Measurements from ENCODE around the gene CCDC197. TPM values are rescaled to one million over a fixed set of nuclear protein-coding genes. Genes with fewer than 3 reads are reported as not detected.

Gene CCDC197
- total RNA-seq, 1 donor from 2014 or later = not detected

GRCh38 chr14:94001501-94002396 lies 4.6 kb downstream of the CCDC197 start:
- H3K4me3 Mint-ChIP-seq (ENCODE audit: unreplicated experiment) = no peak overlapping the region
- no peaks in the 10 kb centered on the region for H3K9me3 Mint-ChIP-seq (ENCODE audit: unreplicated experiment)
- DNase-seq (ENCODE audit: low spot score) = peak; percentile 64
- peak; percentile 95 for TF ChIP-seq CTCF (IDR thresholded peaks at IDR 0.05; ENCODE audit: unreplicated experiment)
- no peaks in the 10 kb centered on the region for H3K36me3 Mint-ChIP-seq (ENCODE audit: low read depth, unreplicated experiment)
- no peaks in the 10 kb centered on the region for H3K4me1 Mint-ChIP-seq (ENCODE audit: unreplicated experiment)
- no peak overlapping the region for H3K27ac Mint-ChIP-seq (ENCODE audit: unreplicated experiment)
- H3K27me3 Mint-ChIP-seq (ENCODE audit: unreplicated experiment) = peaks cover 7% of the 10 kb centered on the region

GRCh38 chr14:94003397-94003796 lies 6.3 kb downstream of the CCDC197 start:
- H3K9me3 Mint-ChIP-seq (ENCODE audit: unreplicated experiment) = no peaks in the 10 kb centered on the region
- no peaks in the 10 kb centered on the region for H3K36me3 Mint-ChIP-seq (ENCODE audit: low read depth, unreplicated experiment)
- no peak for TF ChIP-seq CTCF (IDR thresholded peaks at IDR 0.05; ENCODE audit: unreplicated experiment)
- H3K27ac Mint-ChIP-seq (ENCODE audit: unreplicated experiment) = no peak overlapping the region
- H3K4me1 Mint-ChIP-seq (ENCODE audit: unreplicated experiment) = no peaks in the 10 kb centered on the region
- DNase-seq (ENCODE audit: low spot score) = no peak
- H3K27me3 Mint-ChIP-seq (ENCODE audit: unreplicated experiment) = peaks cover 7% of the 10 kb centered on the region
- no peak overlapping the region for H3K4me3 Mint-ChIP-seq (ENCODE audit: unreplicated experiment)

- DNase-seq (ENCODE audit: low spot score) = no peak
- Mint-ChIP-seq H3K27ac (ENCODE audit: unreplicated experiment) (no peak overlapping the region), H3K36me3 (ENCODE audit: low read depth, unreplicated experiment) (no peaks in the 10 kb centered on the region), H3K4me1 (ENCODE audit: unreplicated experiment) (no peaks in the 10 kb centered on the region), H3K27me3 (ENCODE audit: unreplicated experiment) (peaks cover 8% of the 10 kb centered on the region), H3K9me3 (ENCODE audit: unreplicated experiment) (no peaks in the 10 kb centered on the region), H3K4me3 (ENCODE audit: unreplicated experiment) (no peak overlapping the region)
- no peak for TF ChIP-seq CTCF (IDR thresholded peaks at IDR 0.05; ENCODE audit: unreplicated experiment)
These were observed 6.9 kb downstream of the CCDC197 start for GRCh38 chr14:94004015-94004414.

GRCh38 chr14:94005324-94006073 lies 8.4 kb downstream of the CCDC197 start:
- Mint-ChIP-seq H3K4me1 (ENCODE audit: unreplicated experiment) (no peaks in the 10 kb centered on the region), H3K27ac (ENCODE audit: unreplicated experiment) (no peak overlapping the region), H3K27me3 (ENCODE audit: unreplicated experiment) (peaks cover 14% of the 10 kb centered on the region), H3K9me3 (ENCODE audit: unreplicated experiment) (no peaks in the 10 kb centered on the region), H3K4me3 (ENCODE audit: unreplicated experiment) (no peak overlapping the region), H3K36me3 (ENCODE audit: low read depth, unreplicated experiment) (no peaks in the 10 kb centered on the region)
- TF ChIP-seq CTCF (IDR thresholded peaks at IDR 0.05; ENCODE audit: unreplicated experiment) = peak; percentile 54
- no peak for DNase-seq (ENCODE audit: low spot score)

- DNase-seq (ENCODE audit: low spot score) = no peak
- H3K36me3 Mint-ChIP-seq (ENCODE audit: low read depth, unreplicated experiment) = no peaks in the 10 kb centered on the region
- H3K27ac Mint-ChIP-seq (ENCODE audit: unreplicated experiment) = no peak overlapping the region
- peaks cover 12% of the 10 kb centered on the region for H3K27me3 Mint-ChIP-seq (ENCODE audit: unreplicated experiment)
- no peak for TF ChIP-seq CTCF (IDR thresholded peaks at IDR 0.05; ENCODE audit: unreplicated experiment)
- H3K9me3 Mint-ChIP-seq (ENCODE audit: unreplicated experiment) = no peaks in the 10 kb centered on the region
- H3K4me1 Mint-ChIP-seq (ENCODE audit: unreplicated experiment) = no peaks in the 10 kb centered on the region
- H3K4me3 Mint-ChIP-seq (ENCODE audit: unreplicated experiment) = no peak overlapping the region
These were observed 11.1 kb downstream of the CCDC197 start for GRCh38 chr14:94008234-94008633.

All from endothelial cell (in vitro differentiated cells).